GM19193 (cell line): ENCODE measurements around the gene UTF1.

ENCODE experiments used
- POLR2A ChIP-seq: IDR thresholded peaks from 4 replicates; pipeline ENCODE4 v1.6.1; 2011; ENCODE audit not compliant: insufficient read depth, insufficient read length; ENCODE audit errors: extremely low read depth

Gene UTF1, protein sequence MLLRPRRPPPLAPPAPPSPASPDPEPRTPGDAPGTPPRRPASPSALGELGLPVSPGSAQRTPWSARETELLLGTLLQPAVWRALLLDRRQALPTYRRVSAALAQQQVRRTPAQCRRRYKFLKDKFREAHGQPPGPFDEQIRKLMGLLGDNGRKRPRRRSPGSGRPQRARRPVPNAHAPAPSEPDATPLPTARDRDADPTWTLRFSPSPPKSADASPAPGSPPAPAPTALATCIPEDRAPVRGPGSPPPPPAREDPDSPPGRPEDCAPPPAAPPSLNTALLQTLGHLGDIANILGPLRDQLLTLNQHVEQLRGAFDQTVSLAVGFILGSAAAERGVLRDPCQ

DNA sequence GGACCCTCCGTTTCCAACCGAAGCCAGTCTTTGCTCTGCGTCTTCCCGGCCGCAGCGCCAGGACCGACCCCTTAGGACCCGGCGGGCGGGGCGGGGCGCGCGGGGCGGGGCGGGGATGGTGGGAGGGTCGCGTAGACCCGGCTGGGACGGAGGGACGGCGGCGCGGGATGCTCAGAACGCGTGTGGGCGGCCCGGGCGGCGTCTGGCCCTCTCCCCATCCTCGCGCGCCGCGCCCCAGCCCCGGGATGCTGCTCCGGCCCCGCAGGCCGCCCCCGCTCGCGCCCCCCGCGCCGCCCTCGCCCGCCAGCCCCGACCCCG lies at the start of gene UTF1:
UTF1 (plus strand) TSS at position 174 of the 318 bp plus-strand sequence; CDS start at position 246, 72 bp downstream.
- TF ChIP-seq POLR2A: no peak

DNA sequence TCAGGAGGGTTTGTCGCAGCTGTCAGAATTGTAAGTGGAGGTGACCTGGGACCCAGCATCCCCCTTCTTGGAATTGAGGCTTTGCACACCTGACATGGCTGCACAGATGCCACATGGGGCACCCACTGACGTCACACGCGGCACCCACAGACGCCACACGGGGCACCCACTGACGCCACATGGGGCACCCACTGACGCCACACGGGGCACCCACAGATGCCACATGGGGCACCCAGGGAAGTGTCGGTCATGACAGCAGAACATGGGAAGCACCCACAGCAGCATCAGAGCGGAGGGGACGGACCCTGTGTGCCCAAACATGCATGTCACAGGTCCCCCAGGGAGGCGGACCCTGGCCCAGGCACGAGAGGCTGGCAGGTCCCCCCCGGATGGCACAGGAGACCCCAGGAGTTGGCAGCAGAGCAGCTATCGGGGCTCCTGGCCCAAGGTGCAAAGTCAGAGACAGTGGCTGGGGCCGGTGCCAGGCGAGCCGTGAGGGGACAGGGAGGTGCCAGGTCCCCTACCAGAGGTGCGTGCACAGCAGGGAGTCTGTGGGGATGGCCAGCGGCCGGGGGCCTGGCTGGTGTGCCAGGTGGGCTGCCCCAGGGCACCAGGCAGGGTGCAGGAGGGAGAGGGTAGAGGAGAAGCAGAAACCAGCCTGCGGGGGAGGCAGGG lies 48.9 kb upstream of the UTF1 start:
- TF ChIP-seq POLR2A: no peak

DNA sequence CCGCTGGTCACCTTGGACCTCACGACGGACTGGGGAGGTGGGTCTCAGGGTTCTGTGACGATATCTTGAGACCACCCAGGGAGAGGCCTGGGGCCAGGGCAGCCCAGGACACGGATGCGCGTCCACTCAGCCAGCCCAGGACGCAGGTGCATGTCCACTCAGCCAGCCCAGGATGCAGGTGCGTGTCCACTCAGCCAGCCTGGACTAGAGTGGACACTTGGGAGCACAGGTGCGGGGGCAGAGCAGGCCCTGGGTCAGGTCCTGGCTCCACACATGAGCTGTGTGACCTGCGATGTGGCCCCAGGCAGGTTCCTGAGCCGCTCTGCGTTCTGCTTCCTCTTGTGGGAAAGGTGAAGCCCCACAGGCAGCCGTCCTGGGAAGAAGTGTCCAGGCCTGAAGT lies 47.8 kb upstream of the UTF1 start:
- TF ChIP-seq POLR2A: no peak

DNA sequence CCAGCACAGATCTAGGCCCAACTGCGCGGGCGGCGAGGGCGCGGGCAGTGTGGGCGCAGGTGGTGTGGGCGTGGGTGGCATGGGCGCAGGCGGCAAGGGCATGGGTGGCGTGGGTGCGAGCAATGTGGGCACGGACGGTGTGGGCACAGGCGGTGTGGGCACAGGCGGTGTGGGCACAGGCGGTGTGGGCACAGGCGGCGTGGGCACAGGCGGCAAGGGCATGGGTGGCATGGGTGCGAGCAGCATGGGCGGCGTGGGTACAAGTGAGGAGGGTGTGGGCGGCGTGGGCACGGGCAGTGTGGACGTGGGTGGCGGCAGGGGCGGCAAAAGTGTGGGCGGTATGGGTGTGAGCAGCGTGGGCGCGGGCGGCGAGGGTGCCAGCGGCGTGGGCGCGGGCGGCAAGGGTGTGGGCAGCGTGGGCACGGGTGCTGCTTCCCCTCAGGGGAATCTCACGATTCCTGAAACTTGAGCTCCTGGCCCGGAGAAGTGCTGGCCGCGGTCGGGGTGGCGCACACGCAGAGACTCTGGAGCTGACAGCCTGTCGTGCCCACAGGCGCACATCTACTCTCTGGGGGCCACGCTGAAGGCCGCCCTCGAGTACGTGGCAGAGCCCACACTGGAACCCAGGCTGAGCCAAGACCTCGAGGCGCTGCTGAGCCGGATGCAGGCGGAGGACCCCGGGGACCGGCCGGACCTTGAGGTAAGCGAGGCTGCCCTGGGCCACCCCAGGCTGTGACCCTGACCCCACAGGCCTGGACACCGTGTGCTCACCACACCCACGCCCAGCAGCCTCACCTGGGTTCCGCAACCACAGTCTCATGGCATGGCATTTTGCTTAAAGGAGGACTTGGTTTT lies 47.0 kb upstream of the UTF1 start:
- TF ChIP-seq POLR2A: no peak

DNA sequence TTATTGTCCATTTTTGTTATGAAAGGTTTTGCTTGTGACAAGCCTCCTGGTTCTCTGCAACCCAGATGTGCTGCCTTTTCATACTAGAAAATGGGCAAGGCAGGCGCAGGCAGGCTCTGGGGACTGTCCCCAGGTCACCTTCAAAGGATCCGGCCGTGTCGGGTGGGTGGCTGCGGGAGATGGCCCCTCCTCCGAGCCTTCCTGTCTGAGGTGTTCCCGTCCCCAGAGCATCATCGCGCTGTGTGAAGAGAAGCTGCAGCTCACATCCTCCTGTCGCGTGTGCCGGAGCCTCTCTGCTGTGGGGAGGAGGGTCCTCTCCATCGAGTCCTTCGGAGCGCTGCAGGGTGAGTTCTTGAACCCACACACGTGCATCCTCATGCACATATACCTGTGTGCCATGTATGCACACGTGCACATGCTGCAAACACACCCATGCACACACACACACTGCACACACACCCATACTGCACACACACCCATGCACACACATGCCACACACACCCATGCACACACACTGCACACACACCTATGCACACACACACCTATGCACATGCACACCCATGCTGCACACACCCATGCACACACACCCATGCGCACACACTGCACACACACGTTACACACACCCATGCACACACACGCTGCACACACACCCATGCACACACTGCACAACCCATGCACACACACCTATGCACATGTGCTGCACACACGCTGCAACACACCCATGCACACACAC lies 46.2 kb upstream of the UTF1 start:
- no peak for TF ChIP-seq POLR2A

DNA sequence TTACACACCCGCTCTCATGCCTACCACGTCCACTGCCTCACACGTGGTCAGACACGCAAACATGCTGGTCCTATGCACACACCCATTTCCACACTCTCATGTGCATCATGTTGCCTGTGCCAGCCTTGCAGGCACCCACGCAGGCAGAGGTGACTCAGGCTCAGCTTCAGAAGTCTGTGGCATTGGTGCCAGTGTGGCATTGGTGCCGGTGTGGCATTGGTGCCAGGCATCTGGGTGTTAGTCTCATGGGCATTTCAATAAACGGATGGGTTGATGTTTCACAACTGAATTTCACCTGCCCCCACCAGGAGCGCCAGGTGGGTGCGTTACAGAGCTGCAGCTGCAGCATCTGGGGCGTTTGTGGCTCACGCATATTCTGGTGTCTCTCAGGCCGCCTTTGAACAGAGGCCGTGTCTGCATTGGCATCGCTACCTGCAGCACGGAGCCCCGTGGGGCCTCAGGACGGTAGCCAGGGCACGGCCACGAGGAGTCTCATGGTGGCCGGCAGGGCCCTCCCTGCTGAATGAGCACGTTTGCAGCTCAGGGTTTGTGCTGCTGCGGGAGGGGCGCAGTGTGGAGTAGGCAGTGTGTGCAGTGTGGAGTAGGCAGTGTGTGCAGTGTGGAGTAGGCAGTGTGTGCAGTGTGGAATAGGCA lies 45.3 kb upstream of the UTF1 start:
- no peak for TF ChIP-seq POLR2A

DNA sequence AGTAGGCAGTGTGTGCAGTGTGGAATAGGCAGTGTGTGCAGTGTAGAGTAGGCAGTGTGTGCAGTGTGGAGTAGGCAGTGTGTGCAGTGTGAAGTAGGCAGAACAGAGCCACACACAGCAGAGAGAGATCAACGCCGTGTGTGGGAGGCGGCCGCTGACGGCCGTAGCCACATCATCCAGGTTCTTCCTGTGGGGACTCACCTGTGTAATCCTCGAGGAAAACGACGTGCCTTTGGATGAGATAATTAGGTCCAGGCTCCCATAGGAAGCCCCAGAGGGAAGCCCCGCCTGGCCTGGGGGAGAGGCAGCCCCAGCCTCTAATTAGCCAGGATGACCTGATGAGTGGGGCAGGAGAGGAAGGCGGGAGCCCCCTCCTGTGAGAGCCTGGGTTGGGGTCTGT lies 44.6 kb upstream of the UTF1 start:
- no peak for TF ChIP-seq POLR2A

DNA sequence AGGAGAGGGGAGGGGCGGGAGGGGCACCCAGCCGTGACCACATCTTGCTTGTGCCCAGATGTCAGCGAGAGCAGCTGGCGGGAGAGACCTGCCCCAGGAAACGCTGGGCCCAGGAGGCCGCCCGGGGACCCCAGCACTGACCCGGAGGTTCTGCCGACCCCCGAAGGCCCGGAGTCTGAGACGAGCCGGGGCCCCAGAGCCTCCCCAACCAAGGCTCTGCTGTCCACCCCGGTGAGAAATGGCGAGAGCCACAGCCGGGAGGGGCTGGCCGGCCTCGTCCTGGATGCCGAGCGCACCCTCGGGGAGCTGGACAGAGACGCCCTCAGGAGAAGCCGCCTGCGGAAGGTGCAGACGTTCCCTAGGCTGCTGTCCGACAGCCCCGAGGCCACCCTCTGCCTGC lies 44.1 kb upstream of the UTF1 start:
- TF ChIP-seq POLR2A: no peak

DNA sequence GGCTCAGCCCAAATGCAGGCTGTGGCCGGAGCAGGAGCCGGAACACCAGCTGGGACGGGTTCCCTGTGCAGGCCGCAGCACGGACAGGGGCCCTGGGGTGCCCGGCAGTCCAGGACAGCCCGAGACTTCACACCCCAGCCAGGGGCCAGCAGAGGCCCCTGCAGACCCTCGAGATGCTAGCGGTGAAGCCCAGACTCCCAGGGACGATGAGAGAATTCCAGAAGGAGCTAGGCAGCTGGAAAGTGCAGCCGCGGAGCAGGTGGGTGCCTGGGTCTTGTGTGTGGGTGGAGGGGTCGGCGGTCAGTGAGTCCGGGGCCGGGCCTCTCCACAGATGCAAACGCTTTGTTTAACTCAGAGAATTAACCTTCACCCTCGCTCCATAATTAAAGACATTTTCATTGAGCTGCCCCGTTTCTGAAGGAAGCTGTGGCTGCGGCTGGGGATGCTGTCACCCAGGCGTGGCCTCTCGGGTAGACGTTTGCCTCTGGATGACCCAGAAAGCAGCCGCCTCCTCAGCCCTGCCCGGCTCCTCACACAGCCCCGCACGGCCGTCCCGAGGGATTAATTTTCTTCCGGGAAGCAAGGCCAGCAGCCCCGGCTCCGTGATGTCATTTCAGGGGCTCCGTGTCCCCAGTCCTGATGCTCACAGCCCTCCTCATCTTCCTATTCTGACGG lies 43.5 kb upstream of the UTF1 start:
- TF ChIP-seq POLR2A: no peak

DNA sequence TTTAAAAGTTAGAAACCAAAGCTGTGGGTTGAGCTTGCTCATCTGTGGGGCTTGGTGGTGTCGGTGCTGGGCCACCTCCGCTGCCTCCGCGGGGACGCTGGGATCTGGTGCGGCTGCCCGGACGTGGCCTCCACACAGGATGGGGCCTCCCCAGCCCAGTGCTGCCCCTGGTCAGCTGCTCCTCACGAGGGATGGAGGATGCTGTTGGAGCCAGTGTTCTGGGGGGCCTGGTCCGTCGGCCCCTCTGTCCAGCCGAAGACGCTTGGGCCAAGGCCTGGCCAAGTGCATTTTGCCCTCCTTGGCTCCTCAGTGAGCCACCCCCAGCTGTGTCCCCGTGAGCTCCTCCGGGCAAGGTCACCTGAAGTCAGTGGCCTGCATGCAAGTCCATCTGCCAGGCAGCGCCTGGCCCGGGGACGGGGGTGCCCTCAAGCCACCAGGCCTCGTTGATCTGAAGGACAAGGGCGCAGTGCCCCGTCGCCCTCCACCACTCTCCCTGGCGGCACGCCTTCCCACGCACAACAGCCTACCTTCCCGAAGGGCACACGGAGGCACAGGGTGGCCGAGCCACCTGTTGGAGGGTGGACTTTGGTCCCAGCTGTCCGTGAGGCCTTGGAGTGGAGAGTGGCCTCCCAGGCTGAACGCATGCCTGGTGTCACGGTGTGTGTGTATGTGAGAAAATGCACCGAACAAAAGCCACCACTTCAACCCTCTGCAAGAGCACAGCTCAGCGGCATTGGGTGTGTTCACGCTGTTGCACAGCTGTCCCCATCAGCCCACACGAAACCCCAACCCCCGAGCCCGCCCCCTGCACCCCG lies 42.7 kb upstream of the UTF1 start:
- no peak for TF ChIP-seq POLR2A

DNA sequence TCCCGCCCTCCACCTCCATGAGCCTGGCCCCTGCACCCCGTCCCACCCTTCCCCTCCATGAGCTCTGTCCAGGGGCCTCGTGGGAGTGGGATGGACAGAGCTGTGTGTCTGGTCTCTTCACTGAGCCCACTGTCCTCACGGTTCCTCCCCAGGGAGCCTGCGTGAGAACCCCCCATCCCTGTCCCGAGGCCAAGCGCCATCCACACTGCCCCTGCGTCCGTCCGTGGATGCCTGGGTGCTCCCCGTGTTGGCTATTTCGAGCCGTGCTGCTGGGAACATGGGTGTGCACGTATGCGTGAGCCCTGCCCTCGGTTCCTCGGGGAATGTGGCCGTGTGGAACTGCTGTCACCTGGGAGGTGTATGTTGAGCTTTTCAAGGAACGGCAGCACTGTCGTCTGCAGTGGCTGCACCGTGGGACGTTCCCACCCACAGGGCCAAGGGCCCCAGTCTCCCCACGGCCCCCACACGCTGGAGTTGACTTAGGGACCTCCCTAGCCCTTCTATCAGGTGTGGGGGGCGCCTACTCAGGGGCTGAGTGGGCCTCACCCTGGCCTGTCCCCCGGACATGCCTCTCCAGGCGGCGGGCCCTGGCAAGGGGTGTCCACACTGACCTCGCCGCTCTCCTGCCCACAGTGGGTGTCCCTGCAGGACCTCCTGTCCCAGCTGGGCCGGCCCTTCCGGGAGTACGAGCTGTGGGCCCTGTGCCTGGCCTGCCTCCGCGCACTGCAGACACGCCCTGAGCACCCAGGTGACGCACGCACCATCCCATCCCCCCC lies 41.9 kb upstream of the UTF1 start:
- no peak for TF ChIP-seq POLR2A

DNA sequence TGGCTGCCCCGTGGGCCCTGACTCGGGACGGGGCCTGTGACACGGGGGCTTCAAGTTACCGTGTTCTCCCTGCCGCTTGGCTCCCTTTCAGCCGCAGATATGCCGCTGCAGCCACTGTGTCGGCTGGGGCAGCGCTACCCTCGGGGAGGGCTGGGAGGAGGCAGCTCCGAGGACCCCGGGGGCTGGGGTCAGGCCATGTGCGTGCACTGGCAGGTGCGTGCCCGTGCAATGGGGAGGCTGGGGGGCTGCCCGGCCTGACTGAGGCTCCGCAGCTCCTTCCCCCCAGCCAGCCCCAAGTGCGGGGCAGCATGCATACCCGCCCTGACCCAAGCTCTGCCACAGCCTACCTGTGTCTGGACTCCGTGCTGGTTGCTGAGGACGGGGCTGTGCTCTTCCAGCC lies 40.8 kb upstream of the UTF1 start:
- no peak for TF ChIP-seq POLR2A
